Measurements from ENCODE around the gene GOT2.
"Not testable (repeated sequence)": the region's sequence is repeated elsewhere in the genome, so short reads cannot be mapped to it uniquely, and the experiment has no call there.

GOT2 gene
- 44.9 to 92.1 (median 67.6) reads per million in 4 experiments for total RNA-seq

DNA sequence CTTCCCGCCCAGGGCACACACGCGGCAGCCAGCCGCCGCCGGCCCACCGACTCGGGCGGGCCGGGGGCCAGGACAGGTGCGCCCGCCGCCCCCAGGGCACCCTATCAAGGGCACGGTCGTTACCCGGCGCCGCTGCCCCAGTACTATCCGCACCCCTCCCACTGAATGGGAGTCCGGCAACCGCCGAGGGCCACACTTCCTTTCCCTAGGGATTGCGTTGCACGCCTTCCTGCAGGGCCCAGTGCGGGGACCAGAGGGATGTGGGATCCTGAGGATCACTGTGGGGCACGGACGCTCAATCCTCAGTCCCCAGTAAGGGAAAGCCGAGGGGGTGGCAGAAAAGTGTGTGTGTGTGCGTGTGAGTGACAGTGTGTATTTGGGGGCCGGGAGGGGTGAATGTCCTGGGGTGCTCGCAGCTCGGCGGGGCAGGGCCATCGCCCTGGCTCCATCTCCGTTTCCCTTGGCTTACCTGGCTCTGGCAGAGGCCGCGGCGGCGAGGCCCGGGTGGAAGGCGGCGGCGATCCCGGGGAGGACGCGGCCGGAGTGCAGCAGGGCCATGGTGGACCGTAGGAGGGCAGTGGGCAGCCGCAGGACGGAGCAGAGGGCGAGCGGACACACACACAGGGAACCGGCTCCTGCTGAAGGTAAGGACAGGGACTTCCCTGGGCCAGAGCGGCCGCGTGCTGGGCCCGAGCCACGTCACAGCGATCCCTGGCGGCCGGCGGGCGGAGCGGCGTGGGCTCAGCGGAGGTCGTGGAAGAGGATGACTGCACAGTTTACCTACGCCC lies at the start of gene GOT2:
Gene GOT2 (minus strand): TSS at position 646 of the 788 bp plus-strand sequence. CDS start 88 bp downstream, at position 558.
- DNase-seq, result peak; percentile 50

DNA sequence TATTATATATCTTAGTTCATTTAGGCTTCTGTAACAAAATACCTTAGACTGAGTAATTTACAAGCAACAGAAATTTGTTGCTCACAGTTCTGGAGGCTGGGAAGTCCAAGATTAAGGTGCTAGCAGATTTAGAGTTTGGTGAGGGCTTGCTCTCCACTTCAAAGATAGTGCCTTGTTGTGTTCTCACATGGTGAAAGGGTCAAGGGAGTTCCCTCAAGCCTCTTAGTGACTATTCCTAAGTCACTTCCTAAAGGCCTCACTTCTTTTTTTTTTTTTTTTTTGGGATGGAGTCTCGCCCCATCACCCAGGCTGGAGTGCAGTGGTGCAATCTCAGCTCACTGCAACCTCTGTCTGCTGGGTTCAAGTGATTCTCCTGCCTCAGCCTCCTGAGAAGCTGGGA lies 45.2 kb upstream of the GOT2 start:
- DNase-seq, result not testable (repeated sequence)

DNA sequence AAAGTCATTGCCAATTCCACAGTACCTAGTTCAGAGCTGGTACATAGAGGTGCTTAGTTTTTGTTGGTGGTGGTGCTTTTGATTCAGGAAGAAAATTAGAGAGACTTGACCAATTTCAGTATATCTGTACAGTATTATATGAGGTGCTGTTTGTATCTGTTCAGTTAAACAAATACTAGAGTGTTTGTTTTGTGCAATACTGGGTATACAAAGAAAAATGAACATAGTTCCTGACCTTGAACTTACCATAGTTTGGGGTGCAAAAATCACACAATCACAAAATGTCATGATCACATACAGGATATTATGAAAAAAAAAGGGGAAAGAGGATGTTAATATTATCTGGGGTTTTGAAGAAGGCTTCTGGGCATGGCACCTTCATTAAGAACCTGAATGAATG lies 39.8 kb upstream of the GOT2 start:
- DNase-seq, result no peak

DNA sequence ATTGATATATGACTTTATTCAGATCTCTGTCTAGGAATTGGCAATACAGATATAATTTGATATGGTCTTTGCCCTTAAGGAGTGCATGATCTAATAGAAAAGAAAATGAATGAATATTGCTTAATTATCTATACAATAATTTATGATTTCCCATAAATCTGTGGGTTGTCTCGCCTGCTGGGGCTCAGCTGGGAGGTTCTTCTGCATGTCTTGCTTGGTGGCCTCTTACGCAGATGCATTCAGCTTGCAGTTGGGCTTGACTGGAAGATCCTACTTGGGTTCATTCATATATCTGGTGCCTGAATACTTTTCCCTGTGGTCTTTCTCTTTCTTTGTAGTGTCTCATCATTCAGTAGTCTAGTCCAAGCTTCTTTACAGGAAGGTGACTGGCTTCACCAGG lies 34.0 kb upstream of the GOT2 start:
- DNase-seq, result no peak

DNA sequence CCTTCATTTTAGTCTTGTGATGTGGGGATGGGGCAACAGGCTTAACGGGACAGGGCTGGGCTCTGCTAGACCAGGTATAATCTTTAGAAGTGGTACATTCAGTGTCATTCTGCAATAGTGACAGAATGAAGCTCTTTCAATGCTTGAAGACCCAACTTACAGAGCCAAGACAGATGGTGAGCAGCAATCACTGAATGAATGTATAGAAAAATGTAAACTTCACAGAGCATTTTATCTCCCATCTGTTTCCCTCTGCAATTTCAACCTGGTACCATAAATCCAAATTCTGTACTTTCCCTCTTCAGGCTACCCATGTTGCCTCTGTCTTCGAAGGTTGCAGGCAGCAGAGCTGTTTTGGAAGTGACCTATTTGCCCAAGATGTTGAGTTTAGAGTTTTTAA lies 33.5 kb upstream of the GOT2 start:
- no peak for DNase-seq

DNA sequence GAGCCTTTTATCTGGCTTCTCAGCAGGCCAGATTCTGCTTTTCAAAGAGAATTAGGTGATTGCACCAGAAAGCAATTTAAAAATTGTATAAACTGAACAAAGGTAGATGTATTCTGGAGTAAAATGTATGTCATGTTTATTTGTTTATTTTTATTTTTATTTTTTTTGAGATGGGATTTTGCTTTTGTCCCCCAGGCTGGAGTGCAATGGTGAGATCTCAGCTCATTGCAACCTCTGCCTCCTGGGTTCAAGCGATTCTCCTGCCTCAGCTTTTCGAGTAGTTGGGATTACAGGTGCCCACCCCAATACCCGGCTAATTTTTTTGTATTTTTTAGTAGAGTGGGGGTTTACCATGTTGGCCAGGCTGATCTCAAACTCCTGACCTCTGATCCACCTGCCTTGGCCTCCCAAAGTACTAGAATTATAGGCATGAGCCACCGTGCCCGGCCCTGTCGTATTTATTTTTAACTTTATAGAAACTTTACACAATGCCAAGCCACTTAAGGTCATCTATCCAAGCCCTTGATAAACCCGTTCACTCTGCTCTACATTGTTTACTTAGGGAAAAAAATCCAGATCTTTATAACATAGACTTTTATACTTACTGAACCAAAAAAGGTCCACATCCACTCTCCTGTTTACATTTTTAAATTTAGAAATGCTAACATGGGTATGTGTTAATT lies 22.7 kb upstream of the GOT2 start:
- no peak for DNase-seq

DNA sequence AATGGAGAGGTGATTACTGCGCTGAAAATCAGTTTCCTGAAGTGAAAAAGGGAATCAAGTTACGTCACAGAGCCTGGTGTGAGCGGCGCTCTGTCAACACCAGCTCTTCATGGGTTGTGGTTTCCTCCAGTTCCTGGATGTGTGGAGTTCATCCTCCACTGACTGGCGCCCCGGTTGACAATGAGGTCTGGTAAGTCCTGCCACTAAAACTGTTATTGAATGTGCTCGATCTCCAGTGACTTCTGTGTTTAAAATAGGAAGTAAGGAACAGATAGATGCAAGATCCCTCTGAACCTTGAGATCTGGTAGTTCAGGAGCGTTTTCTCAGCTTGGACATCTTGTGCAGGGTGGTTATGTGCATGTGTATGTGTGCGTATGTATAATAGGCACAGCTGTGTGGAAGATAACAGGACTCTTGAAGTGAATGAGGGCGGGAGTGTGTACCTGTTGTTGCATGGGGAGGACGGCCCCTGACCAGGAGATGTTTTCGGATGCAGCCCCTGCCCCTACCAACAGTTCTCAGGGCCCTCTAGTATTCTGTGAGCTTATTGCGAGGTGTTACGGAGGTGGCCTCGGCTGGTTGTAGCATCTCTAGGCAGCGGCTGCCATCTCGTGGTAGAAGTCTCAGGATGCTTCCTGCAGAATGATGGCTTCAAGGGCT lies 22.0 kb upstream of the GOT2 start:
- DNase-seq, result peak; percentile 53

DNA sequence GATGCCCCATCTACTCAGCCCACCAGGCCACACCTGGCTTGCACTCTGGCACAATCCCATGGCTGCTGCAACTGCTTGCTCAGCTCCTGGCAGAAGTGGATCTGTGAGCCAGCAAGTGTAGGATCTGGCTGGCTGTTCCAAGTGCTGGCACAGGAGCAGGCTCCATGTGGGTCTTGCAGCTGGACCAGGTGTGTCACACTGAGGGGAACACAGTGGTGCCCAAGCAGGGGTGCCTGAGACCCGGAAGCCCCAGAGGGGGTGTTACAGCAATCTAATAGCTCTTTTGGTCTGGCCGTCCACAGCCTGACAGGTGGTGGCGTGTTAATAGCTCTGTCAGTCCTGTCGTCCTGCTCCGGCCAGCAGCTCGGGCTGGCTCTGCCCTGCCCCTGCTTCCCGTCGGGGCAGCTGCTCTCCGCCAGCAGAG lies 19.6 kb upstream of the GOT2 start:
- no peak for DNase-seq

DNA sequence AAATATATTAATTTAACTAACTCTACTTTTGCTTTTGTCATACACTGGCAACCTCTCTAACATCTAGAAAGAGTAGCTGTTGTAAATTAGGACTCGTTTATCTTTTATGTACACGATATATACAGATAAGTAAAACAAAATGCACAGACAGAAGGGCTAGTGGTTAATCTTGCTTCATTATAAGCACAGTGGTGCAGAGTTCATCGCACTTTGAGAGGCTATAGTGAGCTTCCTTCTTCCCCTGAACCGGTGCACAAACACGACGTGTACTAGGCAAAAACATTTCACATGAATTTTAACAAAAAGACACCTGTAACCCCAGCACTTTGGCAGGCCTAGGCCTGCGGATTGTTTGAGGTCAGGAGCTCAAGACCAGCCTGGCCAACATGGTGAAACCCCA lies 10.4 kb upstream of the GOT2 start:
- DNase-seq, result no peak

DNA sequence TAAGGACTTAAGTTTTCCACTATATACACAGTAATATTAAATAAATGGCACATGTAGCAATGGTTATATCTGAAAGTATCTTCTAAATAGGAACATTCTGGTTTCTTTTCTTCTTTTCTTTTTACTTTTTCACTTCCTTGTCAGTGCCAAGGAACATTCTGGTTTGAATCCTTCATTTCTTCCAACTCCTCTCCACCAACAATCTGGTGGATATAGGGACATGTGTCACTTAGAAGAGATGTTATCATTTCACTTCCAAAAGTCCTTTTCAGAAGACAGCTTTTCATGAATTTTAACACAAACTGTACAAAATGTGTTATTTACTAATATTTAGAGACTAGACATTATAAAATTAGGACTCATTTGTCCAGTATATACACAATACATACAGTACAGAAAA lies 7.9 kb upstream of the GOT2 start:
- no peak for DNase-seq

DNA sequence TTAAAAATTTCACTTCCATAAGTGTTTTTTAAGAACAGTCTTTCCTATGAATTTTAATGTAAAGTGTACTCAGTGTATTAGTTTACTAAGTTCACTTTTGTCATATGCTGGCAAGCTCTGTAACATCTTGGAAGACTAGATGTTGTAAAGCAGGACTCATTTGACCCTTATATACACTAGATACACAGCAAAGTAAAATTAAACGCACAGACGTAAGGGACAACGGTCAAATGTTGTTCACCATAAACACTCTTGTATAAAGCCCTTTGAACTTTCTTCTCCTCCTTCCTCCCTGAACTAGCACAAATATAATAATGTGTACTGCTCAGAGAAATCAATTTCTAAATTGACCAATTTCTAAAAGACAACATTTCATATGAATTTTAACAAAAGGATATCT lies 7.0 kb upstream of the GOT2 start:
- DNase-seq, result no peak

DNA sequence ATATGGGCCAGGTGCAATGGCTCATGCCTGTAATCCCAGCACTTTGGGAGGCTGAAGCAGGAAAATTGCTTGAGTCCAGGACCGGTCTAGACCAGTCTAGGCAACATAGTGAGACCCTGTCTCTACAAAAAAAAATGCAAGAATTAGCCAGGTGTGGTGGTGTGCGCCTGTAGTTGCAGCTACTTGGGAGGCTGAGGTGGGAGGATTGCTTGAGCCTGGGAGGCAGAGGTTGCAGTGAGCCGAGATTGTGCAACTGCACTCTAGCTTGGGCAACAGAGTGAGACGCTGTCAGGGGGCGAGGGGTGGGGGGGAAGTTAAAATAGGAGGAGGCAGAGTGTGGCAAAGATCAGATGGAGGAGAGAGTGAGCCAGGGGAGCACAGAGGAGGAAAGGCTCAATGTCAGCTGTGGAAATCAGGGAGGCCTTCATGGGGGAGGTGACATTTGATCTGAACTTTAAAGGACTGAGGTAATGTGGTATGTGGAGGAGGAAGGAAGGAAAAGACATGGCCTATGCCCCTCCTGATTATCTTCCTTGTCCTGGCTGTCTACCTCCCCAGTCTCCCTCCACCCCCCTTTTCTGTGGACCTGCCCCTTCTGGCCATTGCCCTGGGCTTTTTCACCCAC lies 4.7 kb upstream of the GOT2 start:
- DNase-seq, result no peak

DNA sequence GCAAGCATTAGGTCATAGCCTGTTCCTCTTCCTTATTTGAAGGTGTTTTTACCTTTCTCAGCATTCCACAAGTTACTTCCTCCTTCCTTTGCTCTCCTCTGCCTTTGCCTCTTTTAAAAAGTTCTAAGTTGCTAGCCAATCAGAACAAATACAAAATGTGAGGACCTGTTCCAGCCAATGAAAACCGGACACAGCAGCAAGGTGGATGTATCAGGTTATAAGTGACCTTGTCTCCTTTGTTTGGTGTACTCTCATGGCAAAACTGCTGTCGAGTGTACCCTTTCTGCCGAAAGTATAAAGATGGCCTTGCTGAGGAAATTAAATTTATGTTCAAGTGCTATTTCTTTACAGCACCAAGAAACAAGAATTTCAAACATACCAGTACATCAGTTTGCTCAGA lies 2.2 kb upstream of the GOT2 start:
- not testable (repeated sequence) for DNase-seq

DNA sequence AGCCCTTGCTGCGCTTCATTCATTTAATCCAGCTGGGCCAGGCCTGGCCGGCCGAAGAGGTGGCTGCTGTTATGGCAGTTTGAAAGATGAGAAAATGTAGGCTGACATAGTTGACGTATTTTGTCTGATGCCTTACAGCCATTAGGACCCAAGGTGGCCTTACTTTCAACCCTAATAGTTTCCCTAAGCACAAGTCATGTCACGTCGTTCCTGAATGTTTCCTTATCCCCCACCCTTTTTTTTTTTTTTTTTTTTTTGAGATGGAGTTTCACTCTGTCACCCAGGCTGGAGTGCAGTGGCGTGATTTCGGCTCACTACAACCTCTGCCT lies 307 bp upstream of the GOT2 start:
- no peak for DNase-seq

DNA sequence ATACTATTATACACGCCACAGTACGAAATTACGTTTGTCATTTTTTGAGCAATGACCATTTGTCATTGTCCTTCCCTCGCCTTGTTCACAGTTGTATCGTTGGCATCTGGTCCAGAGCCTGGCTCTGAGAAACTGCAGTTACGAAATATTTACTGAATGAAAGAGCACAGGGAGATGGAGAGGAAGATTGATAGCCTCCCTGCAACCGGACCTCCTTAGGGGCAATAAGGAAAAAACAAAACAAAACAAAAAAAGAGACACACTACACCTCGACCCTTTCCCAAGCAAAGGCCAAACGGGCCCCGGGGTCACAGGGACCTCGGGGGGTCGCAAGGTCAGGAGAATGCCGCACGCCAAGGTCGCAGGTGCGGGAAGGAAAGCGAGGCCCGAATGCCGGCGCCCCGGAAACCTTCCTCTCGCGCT lies 857 bp downstream of the GOT2 start:
- DNase-seq, result no peak

DNA sequence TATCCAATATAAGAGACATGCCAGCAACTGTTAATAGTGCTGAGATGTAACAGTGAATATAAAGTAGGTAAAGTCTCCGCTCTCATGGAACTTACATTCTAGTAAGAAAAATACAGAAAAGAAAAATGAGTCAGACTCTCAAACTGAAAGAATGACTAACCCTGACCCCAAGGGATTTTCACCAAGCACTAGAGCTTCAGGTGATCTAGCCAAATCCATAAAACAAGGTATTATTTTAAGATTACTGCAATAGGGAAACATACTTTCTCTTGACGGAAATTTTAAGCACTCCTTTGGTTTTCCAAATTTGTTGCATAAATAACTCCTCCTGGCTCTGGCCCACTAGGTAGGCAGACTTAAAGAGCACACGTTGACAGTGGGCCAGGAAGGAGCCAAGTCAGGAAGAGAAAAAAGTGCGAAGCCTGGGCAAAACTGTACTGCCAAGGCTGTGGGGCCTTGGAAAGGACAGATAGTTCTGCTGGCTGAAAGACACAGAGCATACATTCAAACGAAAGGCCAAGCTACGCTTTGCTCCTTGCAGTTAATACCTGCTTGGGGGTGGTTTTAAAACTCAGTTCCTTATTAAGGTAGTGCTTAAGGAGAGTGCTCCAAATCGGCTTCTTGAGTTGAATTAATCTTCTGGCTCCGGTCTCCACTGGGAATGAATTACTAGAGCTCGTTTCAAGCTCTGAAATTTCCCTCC lies 1.4 kb downstream of the GOT2 start:
- no peak for DNase-seq

DNA sequence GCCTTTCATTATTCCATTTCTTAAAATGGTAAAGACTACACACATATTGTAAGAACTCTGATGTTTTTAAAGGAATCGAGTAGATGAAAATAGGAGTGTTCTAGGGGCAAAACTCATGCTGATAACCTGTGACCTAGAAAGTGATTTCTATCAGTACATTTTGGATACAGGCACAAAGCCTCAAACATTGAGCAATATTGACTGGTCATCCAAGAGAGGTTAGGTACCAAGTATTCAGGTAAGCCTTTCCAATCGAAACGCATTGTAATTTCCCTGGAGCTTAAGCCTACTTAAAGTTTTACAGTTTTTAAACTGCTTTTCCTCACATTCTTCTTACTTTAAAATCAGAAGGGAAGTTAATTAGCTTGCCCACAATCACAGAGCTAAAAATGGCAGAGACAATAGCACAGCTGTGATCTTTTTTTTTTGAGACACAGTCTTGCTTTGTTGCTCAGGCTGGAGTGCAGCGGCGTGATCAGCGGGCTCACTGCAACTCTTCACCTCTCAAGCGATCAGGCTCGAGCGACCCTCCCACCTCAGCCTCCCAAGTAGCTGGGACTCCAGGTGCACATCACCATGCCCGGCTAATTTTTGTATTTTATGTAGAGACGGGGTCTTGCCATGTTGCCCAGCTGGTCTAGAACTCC lies 3.3 kb downstream of the GOT2 start:
- no peak for DNase-seq

DNA sequence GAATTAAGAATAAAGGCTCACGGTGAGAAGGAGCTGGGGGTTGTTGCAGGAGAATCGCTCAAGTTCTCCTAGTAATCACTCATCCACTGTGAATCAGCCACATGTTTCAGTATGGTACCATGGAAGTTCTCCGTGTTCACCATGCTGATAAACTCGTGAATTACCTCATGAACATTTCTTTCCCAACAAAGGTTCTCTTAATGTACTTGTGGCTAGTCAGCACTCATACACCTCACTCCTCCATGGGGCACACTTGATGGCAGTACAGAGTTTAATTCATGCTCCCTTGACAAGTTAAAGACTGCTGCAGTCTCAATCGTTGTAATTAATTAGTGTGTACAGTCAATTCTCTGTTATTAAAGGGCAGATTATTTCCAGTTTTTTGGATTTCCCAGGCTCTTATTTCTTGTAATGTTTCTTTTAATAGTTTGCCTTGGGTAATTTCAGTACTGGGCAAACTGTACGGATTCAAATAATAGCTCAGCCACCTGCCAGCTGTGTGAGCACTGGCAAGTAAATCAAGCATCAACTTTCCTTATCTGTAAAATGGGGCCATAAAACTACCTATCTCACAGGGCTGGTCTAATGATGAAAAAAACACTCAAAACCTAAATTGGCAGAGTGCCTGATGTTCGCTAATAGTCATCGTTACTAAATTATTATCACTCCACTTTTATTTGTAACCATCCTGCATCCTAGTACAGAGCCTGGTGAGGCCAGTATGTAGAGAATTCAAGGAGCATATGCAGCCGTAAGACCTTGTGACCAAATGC lies 6.1 kb downstream of the GOT2 start:
- DNase-seq, result no peak

DNA sequence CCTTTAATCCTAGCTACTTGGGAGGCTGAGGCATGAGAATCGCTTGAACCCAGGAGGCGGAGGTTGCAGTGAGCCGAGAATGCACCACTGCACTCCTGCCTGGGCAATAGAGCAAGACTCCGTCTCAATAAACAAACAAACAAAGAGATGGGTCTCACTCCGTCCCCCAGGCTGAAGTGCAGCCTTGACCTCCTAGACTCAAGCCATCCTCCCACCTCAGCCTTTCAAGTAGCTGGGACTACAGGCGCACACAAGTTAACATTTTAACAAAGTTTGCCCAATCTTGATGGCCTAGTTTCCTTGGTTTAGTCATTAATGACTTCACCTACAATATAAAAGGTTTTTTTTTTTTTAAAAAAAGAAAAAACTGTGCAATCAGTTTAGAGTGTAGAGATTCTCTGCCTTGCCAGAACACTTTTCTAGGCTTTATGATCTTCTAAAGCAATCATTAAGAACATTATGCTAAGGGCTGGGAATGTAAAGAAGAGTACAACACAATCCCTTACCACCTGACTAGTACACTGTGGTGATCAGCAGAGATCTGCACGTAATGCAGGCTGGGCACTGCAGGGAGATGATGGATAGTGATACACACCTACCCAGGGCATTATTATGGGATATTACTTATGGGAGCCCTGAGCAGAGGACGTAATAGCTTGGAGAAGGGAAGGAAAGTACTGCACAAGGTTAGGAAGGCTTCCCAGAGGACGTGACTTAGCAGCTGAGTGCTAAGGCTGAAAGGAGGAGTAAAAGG lies 6.9 kb downstream of the GOT2 start:
- DNase-seq, result no peak

DNA sequence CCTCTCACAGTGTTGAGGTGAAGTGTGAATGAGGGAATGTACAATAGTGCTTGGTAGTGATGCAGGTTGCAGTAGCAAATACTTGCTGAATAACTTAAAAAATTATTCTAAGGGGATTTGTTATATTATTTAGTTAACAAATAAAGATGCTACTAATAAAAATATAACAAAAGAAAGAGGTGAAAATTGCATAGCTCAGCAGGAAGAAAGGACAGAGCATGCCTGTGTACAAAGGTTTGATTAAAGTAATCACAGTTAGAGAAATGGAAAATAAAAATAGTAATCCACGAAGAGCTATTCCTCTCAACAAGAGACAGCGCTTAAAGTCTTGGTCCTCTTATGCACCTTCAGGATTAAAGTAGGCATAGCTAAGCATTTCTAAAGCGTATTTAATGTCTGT lies 11.0 kb downstream of the GOT2 start:
- no peak for DNase-seq

DNA sequence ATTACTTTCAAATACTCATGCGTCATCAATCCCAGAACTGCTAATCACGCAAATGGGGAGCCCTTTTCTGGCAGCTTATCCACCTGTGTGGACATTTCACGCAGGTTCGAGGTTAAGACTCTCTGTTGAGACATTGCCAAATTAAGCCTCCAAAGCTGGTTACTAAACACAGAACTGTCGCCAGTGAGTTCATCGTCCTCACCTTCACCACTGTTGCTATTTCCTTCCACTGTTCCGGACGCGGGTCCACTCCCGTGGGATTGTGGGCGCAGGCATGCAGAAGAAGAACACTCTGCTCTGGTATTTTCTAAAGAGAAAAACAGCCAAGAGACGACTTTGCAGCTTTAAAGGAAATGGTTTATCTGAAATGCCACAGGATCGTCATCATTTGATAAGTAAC lies 16.1 kb downstream of the GOT2 start:
- no peak for DNase-seq
